Lower leg skin (tissue), 4 donors: Measurements from ENCODE around the gene NR1D1. TPM values are rescaled to one million over a fixed set of nuclear protein-coding genes. Genes with fewer than 3 reads are reported as not detected.
A peak's percentile ranks its signal among the peaks of the same experiment; 100 is the strongest.

Experiments used
- DNase-seq, 2 donors: peaks; one replicate each; pipeline ENCODE4 v3.0.0-alpha.2; 2019; ENCODE audit warnings: low spot score in 2 of 2
- H3K4me3 ChIP-seq: fragments of 200-600 bp; sonication (generic); 2 replicates; pipeline ENCODE4 v1.5.1; 2017; ENCODE audit warnings: mild to moderate bottlenecking, low read depth; ENCODE audit not compliant: poor library complexity, severe bottlenecking
- POLR2A ChIP-seq, 2 donors: fragments of 450-650 bp; IDR thresholded peaks; one replicate each; pipeline ENCODE4 v1.6.1; 2016 to 2017; ENCODE audit warnings: antibody characterized with exemption in 2 of 2, mild to moderate bottlenecking in 1 of 2, moderate library complexity in 1 of 2
- WGBS, 2 donors: methylation state at CpG; one replicate each; pipeline ENCODE4 v1.1.5; 2018; 5-methylcytosine and 5-hydroxymethylcytosine counted together
- intact Hi-C: fragments of 100-400 bp; cut with DNase I; formaldehyde crosslinking; loops from one replicate; pipeline ENCODE4 v1.15.0; 2023; ENCODE audit warnings: low total_unique reads
- total RNA-seq, 4 donors: library from RNA; depleted of rRNA; stranded (reverse); fragments of >200 nt; gene quantifications; one replicate each; pipeline ENCODE4 v1.1.0, GENCODE V29; 2016
- TF ChIP-seq, protein P1 (sequence below), 3 donors: fragments of 450-650 bp; IDR thresholded peaks; one replicate each; pipeline ENCODE4 v1.5.1; 2016; ENCODE audit warnings: antibody characterized with exemption in 3 of 3, mild to moderate bottlenecking in 3 of 3, moderate library complexity in 2 of 3

NR1D1 gene
- total RNA-seq, 4 donors from 2014 or later: 111 to 194 (median 148) TPM

DNA sequence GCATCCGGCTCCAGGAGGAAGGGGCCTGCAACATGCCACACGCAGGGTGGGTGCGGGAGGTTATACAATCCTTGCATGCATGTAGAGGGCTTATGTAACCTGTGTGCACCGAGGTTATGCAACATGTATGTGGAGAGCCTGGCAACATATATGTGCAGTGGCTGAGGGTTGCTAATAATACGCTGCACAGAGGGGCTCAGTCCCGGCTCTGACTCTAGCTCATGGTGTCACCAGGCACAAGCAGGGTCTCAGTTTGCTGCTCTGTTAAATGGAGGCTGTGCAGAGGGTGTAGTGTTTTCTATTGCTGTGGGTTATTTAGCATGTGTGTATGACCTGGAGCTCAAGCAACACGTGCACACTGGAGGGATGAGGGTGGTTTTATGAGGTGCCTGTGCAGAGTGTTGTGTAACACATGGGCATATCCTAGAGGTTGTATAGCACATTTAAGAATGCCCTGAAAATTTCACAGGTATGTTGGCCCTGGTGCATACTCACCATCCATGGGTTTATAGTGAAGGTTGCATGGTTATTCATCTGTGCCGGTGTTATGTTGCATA lies 24.4 kb downstream of the NR1D1 start:
- TF ChIP-seq POLR2A (IDR thresholded peaks at IDR 0.05): no peak
- TF ChIP-seq, protein P1, sequence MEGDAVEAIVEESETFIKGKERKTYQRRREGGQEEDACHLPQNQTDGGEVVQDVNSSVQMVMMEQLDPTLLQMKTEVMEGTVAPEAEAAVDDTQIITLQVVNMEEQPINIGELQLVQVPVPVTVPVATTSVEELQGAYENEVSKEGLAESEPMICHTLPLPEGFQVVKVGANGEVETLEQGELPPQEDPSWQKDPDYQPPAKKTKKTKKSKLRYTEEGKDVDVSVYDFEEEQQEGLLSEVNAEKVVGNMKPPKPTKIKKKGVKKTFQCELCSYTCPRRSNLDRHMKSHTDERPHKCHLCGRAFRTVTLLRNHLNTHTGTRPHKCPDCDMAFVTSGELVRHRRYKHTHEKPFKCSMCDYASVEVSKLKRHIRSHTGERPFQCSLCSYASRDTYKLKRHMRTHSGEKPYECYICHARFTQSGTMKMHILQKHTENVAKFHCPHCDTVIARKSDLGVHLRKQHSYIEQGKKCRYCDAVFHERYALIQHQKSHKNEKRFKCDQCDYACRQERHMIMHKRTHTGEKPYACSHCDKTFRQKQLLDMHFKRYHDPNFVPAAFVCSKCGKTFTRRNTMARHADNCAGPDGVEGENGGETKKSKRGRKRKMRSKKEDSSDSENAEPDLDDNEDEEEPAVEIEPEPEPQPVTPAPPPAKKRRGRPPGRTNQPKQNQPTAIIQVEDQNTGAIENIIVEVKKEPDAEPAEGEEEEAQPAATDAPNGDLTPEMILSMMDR (IDR thresholded peaks at IDR 0.05): no peak
- intact Hi-C loops: no loop called here
- H3K4me3 ChIP-seq: no peak overlapping the region
- no peak for DNase-seq
- 35 to 45% methylated on average over 8 of the region's 8 CpGs for WGBS, 2 donors

DNA sequence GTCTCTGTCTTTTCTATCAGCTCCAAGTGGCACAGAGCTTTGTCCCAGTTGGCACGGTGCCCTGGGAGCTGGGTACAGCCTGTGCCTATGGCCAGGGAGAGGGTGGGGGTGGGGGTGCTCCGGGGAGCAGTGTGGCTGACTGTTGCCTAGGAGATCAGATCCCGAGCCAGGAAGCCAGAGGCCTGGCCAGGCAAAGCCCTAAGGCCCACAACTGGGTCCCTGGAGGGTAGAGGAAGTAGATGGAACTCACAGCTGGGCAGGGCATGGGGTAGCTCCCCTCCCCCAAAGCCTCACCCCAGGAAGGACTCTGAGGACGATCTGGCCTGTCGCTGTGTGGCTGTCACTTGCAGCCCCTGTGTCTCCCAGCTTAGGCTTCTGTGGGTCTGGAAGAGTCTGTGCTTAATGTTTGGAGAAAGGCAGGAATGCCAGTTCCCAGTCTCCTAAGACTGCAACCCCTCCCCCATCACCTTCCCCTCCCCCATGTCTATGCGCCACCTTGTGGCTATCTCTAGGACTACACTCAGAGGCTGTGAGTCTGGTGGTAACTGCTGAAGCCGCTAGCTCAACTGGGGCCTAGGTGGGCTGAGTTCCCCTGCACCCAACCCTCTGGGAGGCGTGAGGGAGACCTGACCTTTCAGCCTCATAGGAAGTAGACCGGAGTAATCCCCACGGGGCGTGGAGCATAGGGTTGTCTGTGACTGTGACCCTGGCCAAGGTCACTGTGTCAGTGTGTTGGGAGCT lies 25.0 kb downstream of the NR1D1 start:
- H3K4me3 ChIP-seq: no peak overlapping the region
- TF ChIP-seq, protein P1 (IDR thresholded peaks at IDR 0.05): peak in 1 of 3 donors; percentile 72
- TF ChIP-seq POLR2A (IDR thresholded peaks at IDR 0.05): no peak
- 10 to 13% methylated on average over 11 of the region's 11 CpGs for WGBS, 2 donors
- intact Hi-C loops: no loop called here
- DNase-seq: peak in 1 of 2 donors; percentile 75

- TF ChIP-seq POLR2A (IDR thresholded peaks at IDR 0.05): no peak
- TF ChIP-seq, protein P1 (IDR thresholded peaks at IDR 0.05): no peak
- DNase-seq: no peak
- WGBS, 2 donors: 31 to 42% methylated on average over 6 of the region's 6 CpGs
- intact Hi-C loops: no loop called here
- no peak overlapping the region for H3K4me3 ChIP-seq
These were observed 25.6 kb downstream of the NR1D1 start for GRCh38 chr17:40074871-40075200.

DNA sequence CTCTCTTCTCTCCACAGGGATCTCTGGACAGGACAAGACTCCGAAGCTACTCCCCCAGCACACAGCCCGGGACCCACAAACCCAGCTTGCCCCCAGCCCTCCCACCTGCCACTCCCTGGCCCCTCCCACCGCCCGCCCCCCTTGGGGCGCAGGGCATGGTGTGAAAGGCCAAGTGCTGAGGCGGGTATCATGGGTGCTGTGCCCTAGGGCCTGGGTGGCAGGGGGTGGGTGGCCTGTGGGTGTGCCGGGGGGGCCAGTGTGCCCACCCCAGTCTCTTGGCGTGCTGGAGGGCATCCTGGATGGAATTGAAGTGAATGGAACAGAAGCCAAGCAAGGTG lies 26.2 kb downstream of the NR1D1 start:
- H3K4me3 ChIP-seq: no peak overlapping the region
- intact Hi-C loops: no loop called here
- TF ChIP-seq, protein P1 (IDR thresholded peaks at IDR 0.05): no peak
- no peak for TF ChIP-seq POLR2A (IDR thresholded peaks at IDR 0.05)
- DNase-seq: no peak
- WGBS, 2 donors: 66 to 86% methylated on average over 8 of the region's 8 CpGs

DNA sequence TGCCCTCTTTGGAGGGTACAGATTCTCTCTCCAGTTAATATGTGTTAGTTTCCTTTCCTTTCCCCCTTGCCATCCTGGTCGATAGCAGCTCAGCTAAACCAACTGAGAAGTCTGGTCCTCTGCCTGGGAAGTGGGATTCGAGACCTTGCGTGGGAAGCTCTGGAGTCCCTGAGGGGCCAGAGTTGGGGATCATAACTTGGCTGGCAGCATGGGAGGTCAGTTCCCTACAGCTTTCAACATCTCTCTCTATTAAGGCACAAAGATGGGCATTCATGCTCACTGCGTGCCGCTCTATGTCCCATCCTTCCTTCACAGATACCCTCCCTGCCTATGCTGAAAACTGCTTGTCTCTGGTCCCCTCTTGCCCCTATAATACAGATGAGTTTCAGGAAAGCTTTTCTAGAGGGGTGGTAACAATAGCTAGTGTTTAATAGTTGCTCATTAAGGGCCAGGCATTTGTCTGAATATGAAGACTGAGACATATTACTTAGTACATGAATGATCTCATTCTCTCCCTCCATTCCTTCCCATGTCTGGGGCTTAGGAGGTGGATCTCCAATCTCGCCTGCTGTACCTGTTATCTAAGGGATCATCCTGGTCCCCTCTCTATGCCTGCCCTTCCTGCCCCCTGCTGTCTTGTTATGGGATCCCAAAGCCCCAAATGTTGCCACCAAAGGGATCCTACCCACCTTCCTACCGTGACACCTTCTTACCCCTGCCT lies 26.8 kb downstream of the NR1D1 start:
- intact Hi-C loops: no loop called here
- no peak for DNase-seq
- H3K4me3 ChIP-seq: no peak overlapping the region
- TF ChIP-seq, protein P1 (IDR thresholded peaks at IDR 0.05): no peak
- no peak for TF ChIP-seq POLR2A (IDR thresholded peaks at IDR 0.05)
- 65 to 76% methylated on average over 7 of the region's 7 CpGs for WGBS, 2 donors
